Endothelial cell of hepatic sinusoid (primary cell): Measurements from ENCODE around the gene PREX1.
"Not testable (repeated sequence)": the region's sequence is repeated elsewhere in the genome, so short reads cannot be mapped to it uniquely, and the experiment has no call there.

Source experiments
- in situ Hi-C: cut with HindIII; loops from 2 replicates; pipeline ENCODE4 v1.10.0; 2017; ENCODE audit warnings: low sequenced_read_pairs

The PREX1 gene

GRCh38 chr20:48827855-48828733 is at the start of gene PREX1:
Gene PREX1 (minus strand): TSS chr20:48827999. CDS start chr20:48827860, 139 bp downstream.
- in situ Hi-C loops: no loop called here

GRCh38 chr20:48877304-48877703 is 49.5 kb upstream of the PREX1 start:
- in situ Hi-C loops: no loop called here

- in situ Hi-C loops: no loop called here
Observed at GRCh38 chr20:48875914-48876240, 48.1 kb upstream of the PREX1 start.

GRCh38 chr20:48875233-48875913 is 47.6 kb upstream of the PREX1 start:
- in situ Hi-C loops: no loop called here

- in situ Hi-C loops: not testable (repeated sequence)
Observed at GRCh38 chr20:48869442-48869841, 41.6 kb upstream of the PREX1 start.

- in situ Hi-C loops: no loop called here
Observed at GRCh38 chr20:48866936-48867335, 39.1 kb upstream of the PREX1 start.

- in situ Hi-C loops: no loop called here
Observed at GRCh38 chr20:48864738-48865318, 37.0 kb upstream of the PREX1 start.

- in situ Hi-C loops: no loop called here
Observed at GRCh38 chr20:48864254-48864653, 36.5 kb upstream of the PREX1 start.

GRCh38 chr20:48862279-48862678 is 34.5 kb upstream of the PREX1 start:
- in situ Hi-C loops: no loop called here

- in situ Hi-C loops: no loop called here
Observed at GRCh38 chr20:48861444-48861843, 33.6 kb upstream of the PREX1 start.

GRCh38 chr20:48858075-48858790 is 30.4 kb upstream of the PREX1 start:
- in situ Hi-C loops: no loop called here

- in situ Hi-C loops: no loop called here
Observed at GRCh38 chr20:48856130-48856529, 28.3 kb upstream of the PREX1 start.

GRCh38 chr20:48855046-48855445 is 27.2 kb upstream of the PREX1 start:
- in situ Hi-C loops: no loop called here

GRCh38 chr20:48852609-48853008 is 24.8 kb upstream of the PREX1 start:
- in situ Hi-C loops: no loop called here

- in situ Hi-C loops: no loop called here
Observed at GRCh38 chr20:48851579-48851978, 23.8 kb upstream of the PREX1 start.

- in situ Hi-C loops: no loop called here
Observed at GRCh38 chr20:48850977-48851299, 23.1 kb upstream of the PREX1 start.

GRCh38 chr20:48850257-48850976 is 22.6 kb upstream of the PREX1 start:
- in situ Hi-C loops: no loop called here

- in situ Hi-C loops: loop anchor here (5.0 kb wide), 1 partner anchor 38 kb away; no protein-coding TSS in a partner anchor
Observed at GRCh38 chr20:48849779-48850178, 22.0 kb upstream of the PREX1 start.

GRCh38 chr20:48849299-48849698 is 21.5 kb upstream of the PREX1 start:
- in situ Hi-C loops: loop anchor here (5.0 kb wide), 1 partner anchor 38 kb away; no protein-coding TSS in a partner anchor

GRCh38 chr20:48847498-48848205 is 19.9 kb upstream of the PREX1 start:
- in situ Hi-C loops: loop anchor here (5.0 kb wide), 1 partner anchor 40 kb away; no protein-coding TSS in a partner anchor
